Fibroblast of skin of right biceps (primary cell): ENCODE results near the gene SNX1.
"Not testable (repeated sequence)": the region's sequence is repeated elsewhere in the genome, so short reads cannot be mapped to it uniquely, and the experiment has no call there.

ENCODE experiments used
- DNase-seq: peaks from one replicate; pipeline ENCODE4 v3.0.0-alpha.2; 2013

SNX1 gene

GRCh38 chr15:64082757-64083156 is 13.0 kb upstream of the SNX1 start:
- DNase-seq, result no peak

DNA sequence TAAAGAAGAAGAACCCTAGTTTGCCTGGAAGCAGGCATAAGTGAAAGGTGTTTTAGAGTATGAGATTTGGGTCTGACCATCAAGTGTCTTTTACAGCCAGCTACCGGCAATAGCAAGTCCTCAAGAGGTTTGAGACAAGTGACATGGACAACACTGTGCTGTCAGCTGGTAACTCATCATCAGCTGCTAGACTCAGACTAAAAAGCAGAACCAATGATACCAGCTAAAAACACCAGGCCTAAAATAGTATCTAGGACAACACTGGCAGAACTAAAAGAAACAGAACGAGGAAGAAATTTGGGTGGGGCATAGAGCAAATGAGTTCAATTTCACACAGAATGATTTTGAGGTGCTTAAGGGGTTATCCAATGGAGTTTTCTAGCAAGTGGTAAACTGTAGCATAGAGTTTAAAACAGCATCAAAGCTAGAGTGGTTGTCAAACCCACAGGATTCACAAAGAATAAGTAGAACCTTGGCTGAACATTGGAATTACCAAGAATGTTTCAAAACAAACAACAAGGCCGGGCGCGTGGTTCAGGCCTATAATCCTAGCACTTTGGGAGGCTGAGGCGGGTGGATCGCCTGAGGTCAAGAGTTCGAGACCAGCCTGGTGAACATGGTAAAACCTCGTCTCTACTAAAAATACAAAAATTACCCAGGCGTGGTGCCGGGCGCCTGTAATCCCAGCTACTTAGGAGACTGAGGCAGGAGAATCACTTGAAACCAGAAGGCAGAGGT is 6.1 kb upstream of the SNX1 start:
- DNase-seq, result no peak

- DNase-seq, result no peak
Measured at GRCh38 chr15:64090527-64090926, 5.3 kb upstream of the SNX1 start.

DNA sequence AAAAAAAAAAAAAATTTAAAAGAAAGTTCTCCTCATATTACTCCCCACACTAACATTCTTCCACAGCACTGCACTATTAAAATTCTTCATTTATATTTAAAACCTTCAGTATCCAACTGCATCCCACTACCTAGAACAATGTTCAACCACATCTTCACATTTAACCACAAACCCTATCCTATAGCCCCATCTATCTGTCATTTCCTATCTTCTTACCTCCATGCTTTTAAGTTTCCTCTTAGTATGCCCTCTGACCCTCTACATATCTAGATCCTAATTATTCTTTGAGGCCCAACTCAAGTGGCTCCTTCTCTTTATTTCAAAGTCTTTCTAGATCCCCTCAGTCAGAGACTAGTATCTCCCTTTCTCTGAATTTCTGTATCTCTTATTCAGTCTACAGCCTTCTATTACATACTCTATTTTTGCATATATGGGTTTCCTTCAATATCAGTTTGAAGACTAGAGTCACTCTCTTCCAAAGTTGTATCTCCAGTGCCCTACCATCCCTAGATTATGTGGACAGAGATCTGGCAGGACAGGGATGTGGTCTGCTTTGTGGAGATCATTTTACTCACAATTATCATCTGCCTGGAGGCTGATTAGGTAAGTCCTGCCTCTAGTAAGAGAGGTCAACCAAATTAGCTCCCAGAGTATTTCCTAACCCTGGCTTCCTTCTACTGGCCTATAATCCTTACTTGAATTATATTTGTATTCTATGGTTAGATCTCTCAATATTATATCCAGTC is 3.5 kb upstream of the SNX1 start:
- no peak for DNase-seq

GRCh38 chr15:64092864-64093626 is 2.7 kb upstream of the SNX1 start:
- peak; percentile 46 for DNase-seq

GRCh38 chr15:64093627-64094417 is 2.0 kb upstream of the SNX1 start, which contains the start of gene CIAO2A:
TSS of gene CIAO2A (minus strand) at chr15:64093838. CDS start at chr15:64093768, 70 bp downstream.
- DNase-seq, result peak; percentile 99

DNA sequence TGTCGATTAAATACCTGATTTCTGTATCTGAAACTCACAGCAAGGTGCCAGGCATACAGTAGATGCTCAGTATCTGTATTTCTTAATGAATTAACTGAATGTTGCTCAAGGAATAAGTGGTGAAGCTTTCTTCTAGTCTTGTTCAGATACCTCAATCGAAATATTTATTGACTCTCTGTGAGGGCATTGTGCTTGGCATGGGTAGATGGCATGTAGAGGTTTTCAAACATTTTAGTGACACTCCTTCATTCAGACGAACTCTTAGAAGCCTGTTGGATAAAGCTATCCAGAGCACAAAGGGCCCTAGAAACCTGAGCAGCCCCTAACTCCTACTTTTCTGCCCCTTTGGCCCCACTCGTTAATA is 369 bp upstream of the SNX1 start:
- no peak for DNase-seq

GRCh38 chr15:64096668-64097384 is 1.0 kb downstream of the SNX1 start:
- DNase-seq, result peak; percentile 25

DNA sequence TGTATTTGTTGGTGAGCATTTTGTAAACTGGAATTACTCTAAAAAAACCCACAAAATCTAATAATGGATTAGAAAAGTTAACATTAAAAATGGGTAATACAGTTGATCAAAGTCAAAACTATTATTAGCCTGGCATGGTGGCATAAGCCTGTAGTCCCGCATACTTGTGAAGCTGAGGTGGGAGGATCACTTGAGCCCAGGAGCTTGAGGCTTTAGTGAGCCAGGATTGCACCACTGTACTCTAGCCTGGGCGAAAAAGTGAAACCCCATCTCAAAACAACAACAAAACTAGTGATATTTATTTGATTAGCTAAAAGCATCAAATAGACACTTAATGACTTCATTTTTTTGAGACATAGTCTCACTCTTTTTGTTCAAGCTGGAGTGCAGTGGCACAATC is 3.6 kb downstream of the SNX1 start:
- no peak for DNase-seq

GRCh38 chr15:64100958-64101357 is 5.2 kb downstream of the SNX1 start:
- DNase-seq, result no peak

DNA sequence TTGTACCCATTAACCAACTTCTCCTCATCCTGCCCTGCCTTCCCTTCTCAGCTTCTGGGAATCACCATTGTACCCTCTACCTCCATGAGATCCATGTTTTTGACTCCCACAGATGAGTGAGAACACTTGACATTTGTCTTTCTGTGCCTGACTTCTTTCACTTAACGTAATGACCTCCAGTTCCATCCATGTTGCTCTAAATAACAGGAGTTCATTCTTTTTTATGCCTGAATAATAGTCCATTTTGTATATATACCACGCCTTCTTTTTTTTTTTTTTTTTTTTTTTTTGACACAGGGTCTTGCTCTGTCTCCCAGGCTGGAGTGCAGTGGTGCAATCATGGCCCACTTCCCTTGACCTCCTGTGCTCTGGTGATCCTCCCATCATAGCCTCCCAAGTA is 6.7 kb downstream of the SNX1 start:
- no peak for DNase-seq

DNA sequence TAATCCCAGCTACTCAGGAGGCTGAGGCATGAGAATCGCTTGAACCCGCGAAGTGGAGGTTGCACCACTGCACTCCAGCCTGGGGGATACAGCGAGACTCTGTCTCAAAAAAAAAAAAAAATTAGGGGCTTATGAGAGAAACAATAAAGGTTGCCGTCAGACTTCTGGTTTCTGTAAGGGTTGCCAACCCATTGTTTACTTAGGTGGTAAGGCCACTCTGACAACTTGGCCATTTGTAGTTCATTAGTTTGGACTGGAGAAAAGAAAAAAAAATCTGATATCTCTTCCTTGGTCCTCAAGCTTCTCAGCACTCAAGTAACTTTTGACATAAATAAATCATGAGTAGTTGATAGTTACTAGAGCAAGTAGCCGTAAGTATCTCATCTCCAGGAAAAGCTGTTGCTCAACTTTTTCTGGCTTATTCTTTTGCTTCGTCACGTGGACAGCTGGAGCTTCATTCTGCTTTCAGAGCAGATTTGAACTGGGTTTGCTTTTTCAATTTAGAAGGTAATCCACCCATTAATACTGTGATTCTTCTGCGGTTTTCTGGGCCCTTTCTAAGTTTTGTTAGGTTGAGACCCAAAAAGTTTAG is 9.4 kb downstream of the SNX1 start:
- no peak for DNase-seq

GRCh38 chr15:64107337-64107736 is 11.6 kb downstream of the SNX1 start:
- DNase-seq, result no peak

DNA sequence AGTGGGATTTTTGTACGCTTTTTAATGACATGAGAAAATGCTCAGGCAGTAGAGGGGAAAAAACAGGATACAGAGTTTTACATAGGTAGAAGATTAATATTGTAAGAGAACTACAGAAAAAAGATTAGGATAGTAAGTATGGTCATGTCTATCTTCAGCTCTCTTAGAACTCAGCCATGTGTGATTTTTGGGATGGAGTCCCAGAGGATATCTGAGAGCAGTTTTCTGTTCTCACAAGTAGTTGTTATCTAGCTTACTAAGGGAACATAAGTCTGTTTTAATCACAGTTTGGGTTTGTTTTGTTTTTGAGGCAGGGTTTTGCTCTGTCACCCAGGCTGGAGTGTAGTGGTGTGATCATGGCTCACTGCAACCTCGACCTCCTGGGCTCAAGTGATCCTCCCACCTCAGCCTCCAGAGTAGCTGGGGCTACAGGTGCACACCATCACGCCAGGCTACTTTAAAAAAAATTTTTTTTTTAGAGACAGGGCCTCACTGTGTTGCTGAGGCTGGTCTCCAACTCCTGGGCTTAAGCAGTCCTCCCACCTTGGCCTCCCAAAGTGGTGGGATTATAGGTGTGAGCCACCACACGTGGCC is 14.4 kb downstream of the SNX1 start:
- DNase-seq, result not testable (repeated sequence)

- no peak for DNase-seq
Measured at GRCh38 chr15:64110950-64111678, 15.3 kb downstream of the SNX1 start.

DNA sequence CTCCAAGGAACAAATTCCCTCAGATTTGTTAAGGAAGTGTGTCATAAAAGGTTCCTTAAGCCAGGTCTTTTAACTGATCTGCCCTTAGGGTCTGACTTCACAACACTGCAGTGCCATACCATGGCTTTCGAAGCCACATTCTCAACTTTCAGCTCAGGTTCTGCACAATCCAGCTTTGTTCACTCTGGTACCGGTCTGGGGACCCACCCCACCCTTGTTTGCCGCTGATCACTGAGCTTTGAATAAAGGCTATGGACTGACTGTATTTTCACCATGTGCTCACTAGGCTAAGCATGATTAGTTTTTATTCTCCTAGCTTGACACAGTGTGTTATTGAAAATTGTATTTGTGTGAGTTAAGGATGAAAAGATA is 15.9 kb downstream of the SNX1 start:
- no peak for DNase-seq

GRCh38 chr15:64112073-64112772 is 16.4 kb downstream of the SNX1 start:
- no peak for DNase-seq

- DNase-seq, result peak; percentile 11
Measured at GRCh38 chr15:64112904-64113303, 17.1 kb downstream of the SNX1 start.

DNA sequence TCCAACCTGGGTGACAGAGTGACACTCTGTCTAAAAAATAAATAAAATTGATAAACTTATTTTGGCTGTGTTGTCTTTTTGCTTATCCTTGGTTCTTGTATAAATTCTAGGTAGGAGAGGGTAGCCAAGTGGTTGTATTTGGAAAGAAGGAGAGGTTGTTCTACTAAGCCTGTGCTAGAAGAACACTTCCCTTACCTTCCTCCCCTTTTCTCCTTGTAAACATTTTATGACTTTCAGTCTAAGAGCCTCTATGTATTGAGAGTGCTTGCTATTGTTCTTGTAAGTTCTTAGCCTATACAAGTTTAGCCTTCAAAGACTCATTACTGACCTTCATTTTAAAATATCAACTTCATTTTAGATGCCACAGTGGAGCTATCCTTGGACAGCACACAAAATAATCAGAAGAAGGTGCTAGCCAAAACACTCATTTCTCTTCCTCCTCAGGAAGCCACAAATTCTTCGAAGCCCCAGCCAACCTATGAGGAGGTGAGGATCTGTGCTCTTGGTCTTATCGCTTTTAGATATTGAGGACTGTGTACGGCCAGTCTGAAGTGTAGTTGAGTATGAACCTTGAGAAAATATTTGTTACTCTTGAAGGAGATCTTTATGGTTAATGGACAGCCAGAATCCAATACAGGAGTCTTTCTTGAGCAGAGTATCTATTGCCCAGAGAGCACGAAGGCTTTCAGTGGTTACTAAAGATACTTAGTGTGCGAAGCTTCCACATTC is 22.1 kb downstream of the SNX1 start:
- DNase-seq, result no peak
